GM12872 (cell line): ENCODE results near the gene MAML2.

Source experiments
- CTCF ChIP-seq: IDR thresholded peaks from 3 replicates; pipeline ENCODE4 v1.5.1; 2011; ENCODE audit warnings: low read depth, mild to moderate bottlenecking, low read length, moderate library complexity; ENCODE audit not compliant: insufficient read depth

The MAML2 gene

GRCh38 chr11:96384156-96384555 lies 41.2 kb upstream of the MAML2 start:
- TF ChIP-seq CTCF: no peak

- no peak for TF ChIP-seq CTCF
These were observed 33.8 kb upstream of the MAML2 start for GRCh38 chr11:96376796-96377195.

GRCh38 chr11:96373826-96374225 lies 30.8 kb upstream of the MAML2 start:
- no peak for TF ChIP-seq CTCF

GRCh38 chr11:96367342-96367741 lies 24.3 kb upstream of the MAML2 start:
- no peak for TF ChIP-seq CTCF

- TF ChIP-seq CTCF: no peak
These were observed 23.0 kb upstream of the MAML2 start for GRCh38 chr11:96366024-96366423.

GRCh38 chr11:96365493-96365892 lies 22.5 kb upstream of the MAML2 start:
- no peak for TF ChIP-seq CTCF

- TF ChIP-seq CTCF: no peak
These were observed 18.8 kb upstream of the MAML2 start for GRCh38 chr11:96361778-96362177.

- no peak for TF ChIP-seq CTCF
These were observed 15.3 kb upstream of the MAML2 start for GRCh38 chr11:96358321-96358720.
